HEK293 (cell line): ENCODE measurements around the gene SAPCD1.

Experiments used
- CTCF ChIA-PET: fragments of 350-600 bp; formaldehyde crosslinking; extraction: SDS; loops from one replicate; lab custom pipeline; 2021; ENCODE audit warnings: antibody characterized with exemption; lab: Yijun Ruan, JAX
- POLR2A ChIA-PET: fragments of 300-600 bp; formaldehyde crosslinking; extraction: SDS; loops from one replicate; lab custom pipeline; 2020; ENCODE audit warnings: antibody characterized with exemption, inconsistent platforms; lab: Yijun Ruan, JAX
- H3K27ac ChIP-seq: fragments of 200-500 bp; sonication (Bioruptor generic); 2 replicates; pipeline ENCODE4 v1.5.1; 2014; ENCODE audit warnings: low read depth, low read length, control low read depth, inconsistent platforms; ENCODE audit errors: extremely low read depth
- H3K36me3 ChIP-seq, 2 experiments: fragments of 200-500 bp in 1 of 2; sonication (Bioruptor generic) in 1 of 2; 1 replicate in 1 of 2; 2 replicates in 1 of 2; pipeline ENCODE4 v1.5.1; 2014 to 2017; ENCODE audit warnings: inconsistent platforms in 2 of 2, low read length in 2 of 2; ENCODE audit not compliant: control insufficient read depth in 2 of 2, insufficient read depth in 1 of 2
- H3K4me1 ChIP-seq: fragments of 200-500 bp; sonication (Bioruptor generic); 2 replicates; pipeline ENCODE4 v1.5.1; 2014; ENCODE audit warnings: mild to moderate bottlenecking, low read length, inconsistent platforms; ENCODE audit not compliant: control insufficient read depth, insufficient read depth
- H3K4me3 ChIP-seq: 2 replicates; pipeline ENCODE4 v1.5.1; 2011; ENCODE audit warnings: low read depth, mild to moderate bottlenecking, control low read depth, low read length, moderate library complexity
- H3K9me3 ChIP-seq: fragments of 200-500 bp; sonication (Bioruptor generic); 2 replicates; pipeline ENCODE4 v1.5.1; 2014; ENCODE audit warnings: low read depth, low read length, inconsistent platforms; ENCODE audit not compliant: control insufficient read depth, insufficient read depth
- PRDM1 ChIP-seq: fragments of 450-650 bp; formaldehyde crosslinking; IDR thresholded peaks from 2 replicates; pipeline ENCODE4; 2016; ENCODE audit warnings: missing biosample characterization, missing genetic modification characterization
- TRIM28 ChIP-seq: IDR thresholded peaks from 2 replicates; pipeline ENCODE4 v1.6.1; 2011; ENCODE audit warnings: low read length, control low read depth, borderline replicate concordance
- ZBTB6 ChIP-seq: fragments of 450-650 bp; formaldehyde crosslinking; IDR thresholded peaks from 2 replicates; pipeline ENCODE4 v1.5.1; 2017; ENCODE audit warnings: missing biosample characterization, missing genetic modification characterization
- ZFP3 ChIP-seq: fragments of 450-650 bp; formaldehyde crosslinking; IDR thresholded peaks from 2 replicates; pipeline ENCODE4 v1.5.1; 2016; ENCODE audit warnings: low read depth, missing biosample characterization, missing genetic modification characterization
- ZNF138 ChIP-seq: fragments of 450-650 bp; formaldehyde crosslinking; IDR thresholded peaks from 2 replicates; pipeline ENCODE4 v1.5.1; 2016; ENCODE audit warnings: missing biosample characterization, missing genetic modification characterization, borderline replicate concordance
- ZNF155 ChIP-seq: fragments of 450-650 bp; formaldehyde crosslinking; IDR thresholded peaks from 2 replicates; pipeline ENCODE4 v1.5.1; 2016; ENCODE audit warnings: missing biosample characterization, missing genetic modification characterization
- ZNF174 ChIP-seq: fragments of 450-650 bp; formaldehyde crosslinking; IDR thresholded peaks from 2 replicates; pipeline ENCODE4 v1.5.0; 2017; ENCODE audit warnings: missing biosample characterization, mild to moderate bottlenecking, missing genetic modification characterization
- ZNF175 ChIP-seq: fragments of 450-650 bp; formaldehyde crosslinking; IDR thresholded peaks from 2 replicates; pipeline ENCODE4 v1.5.1; 2016; ENCODE audit warnings: missing biosample characterization, missing genetic modification characterization
- ZNF18 ChIP-seq: fragments of 450-650 bp; formaldehyde crosslinking; IDR thresholded peaks from 2 replicates; pipeline ENCODE4 v1.5.1; 2016; ENCODE audit warnings: missing biosample characterization, missing genetic modification characterization
- ZNF274 ChIP-seq, 2 experiments: fragments of 200-500 bp in 1 of 2; fragments of 450-650 bp in 1 of 2; sonication (Bioruptor generic) in 1 of 2; formaldehyde crosslinking in 1 of 2; IDR thresholded peaks; 2 replicates each; pipeline versions ENCODE4 v1.5.1 to v1.6.1; 2014 to 2016; ENCODE audit warnings: borderline replicate concordance in 1 of 2, inconsistent platforms in 1 of 2, low read length in 1 of 2, missing biosample characterization in 1 of 2, missing genetic modification characterization in 1 of 2
- ZNF354C ChIP-seq: fragments of 450-650 bp; formaldehyde crosslinking; IDR thresholded peaks from 2 replicates; pipeline ENCODE4 v1.5.1; 2016; ENCODE audit warnings: missing biosample characterization, missing genetic modification characterization, low read depth, borderline replicate concordance
- ZNF398 ChIP-seq: fragments of 450-650 bp; formaldehyde crosslinking; IDR thresholded peaks from 2 replicates; pipeline ENCODE4 v1.5.1; 2017; ENCODE audit warnings: missing biosample characterization, missing genetic modification characterization
- ZNF488 ChIP-seq: fragments of 450-650 bp; formaldehyde crosslinking; IDR thresholded peaks from 2 replicates; pipeline ENCODE4 v1.5.1; 2016; ENCODE audit warnings: missing biosample characterization, missing genetic modification characterization
- ZNF544 ChIP-seq: fragments of 450-650 bp; formaldehyde crosslinking; IDR thresholded peaks from 2 replicates; pipeline ENCODE4 v1.5.0; 2017; ENCODE audit warnings: missing biosample characterization, missing genetic modification characterization
- ZNF549 ChIP-seq: fragments of 450-650 bp; IDR thresholded peaks from 2 replicates; pipeline ENCODE4 v1.5.1; 2018; ENCODE audit warnings: missing biosample characterization, missing genetic modification characterization, mild to moderate bottlenecking, inconsistent platforms, moderate library complexity
- ZNF558 ChIP-seq: fragments of 450-650 bp; formaldehyde crosslinking; IDR thresholded peaks from 2 replicates; pipeline ENCODE4 v1.5.1; 2016; ENCODE audit warnings: missing biosample characterization, missing genetic modification characterization
- ZNF623 ChIP-seq: fragments of 450-650 bp; formaldehyde crosslinking; IDR thresholded peaks from 2 replicates; pipeline ENCODE4 v1.5.1; 2016; ENCODE audit warnings: missing biosample characterization, missing genetic modification characterization
- ZNF660 ChIP-seq: fragments of 450-650 bp; IDR thresholded peaks from 2 replicates; pipeline ENCODE4 v1.5.1; 2018; ENCODE audit warnings: missing biosample characterization, mild to moderate bottlenecking, missing genetic modification characterization
- ZNF664 ChIP-seq: fragments of 450-650 bp; formaldehyde crosslinking; IDR thresholded peaks from 2 replicates; pipeline ENCODE4 v1.5.1; 2016; ENCODE audit warnings: missing biosample characterization, missing genetic modification characterization
- ZNF776 ChIP-seq: fragments of 450-650 bp; formaldehyde crosslinking; IDR thresholded peaks from 2 replicates; pipeline ENCODE4 v1.5.0; 2017; ENCODE audit warnings: missing biosample characterization, missing genetic modification characterization, borderline replicate concordance

SAPCD1 gene

GRCh38 chr6:31718265-31718664, 44.2 kb upstream of the SAPCD1 start (continued):
- no peak for TF ChIP-seq ZNF274 (IDR thresholded peaks at IDR 0.05; ENCODE audit: low read length)
- no peak for TF ChIP-seq ZNF274 (tag by site-specific recombination; IDR thresholded peaks at IDR 0.05; ENCODE audit: borderline replicate concordance)
- TF ChIP-seq, all 188 proteins: peak for 0

GRCh38 chr6:31719001-31719400, 43.5 kb upstream of the SAPCD1 start:
- Histone ChIP-seq H3K4me1 (peaks cover 3% of the 10 kb centered on the region), H3K4me3 (no peak overlapping the region), H3K36me3 (no peaks in the 10 kb centered on the region), H3K9me3 (no peaks in the 10 kb centered on the region), H3K27ac (no peak overlapping the region)
- TF ChIP-seq ZNF175 (tag by site-specific recombination) (no peak), ZNF664 (tag by site-specific recombination) (no peak), ZNF623 (tag by site-specific recombination) (no peak), ZNF174 (tag by site-specific recombination) (no peak), ZBTB6 (tag by site-specific recombination) (no peak), ZNF354C (tag by site-specific recombination) (no peak), ZNF18 (no peak), ZNF398 (tag by site-specific recombination) (no peak), ZNF558 (tag by site-specific recombination) (no peak), ZNF776 (tag by site-specific recombination) (no peak), ZNF549 (tag by site-specific recombination) (no peak), ZNF155 (tag by site-specific recombination) (no peak), ZNF488 (no peak), TRIM28 (no peak), PRDM1 (no peak), ZNF544 (tag by site-specific recombination) (no peak), ZNF138 (tag by site-specific recombination) (no peak), ZFP3 (tag by site-specific recombination) (no peak), ZNF660 (tag by site-specific recombination) (no peak)
- ChIA-PET POLR2A (no interaction called here), CTCF (interaction anchor here (0.9 kb wide), 2 partner anchors 30 to 51 kb away, joined by 3 read pairs; no protein-coding TSS in a partner anchor)
